Regular cardiac myocyte (primary cell): ENCODE measurements around the gene ITGA4. TPM values are rescaled to one million over a fixed set of nuclear protein-coding genes. Genes with fewer than 3 reads are reported as not detected.

ENCODE experiments used
- total RNA-seq: library from RNA; depleted of rRNA; stranded (reverse); fragments of >200 nt; gene quantifications from 2 replicates; pipeline ENCODE4 v1.2.3, GENCODE V29; 2014

ITGA4 gene
- total RNA-seq, result 66.8 and 86.3 TPM in 2 replicates

GRCh38 chr2:181457121-181457740 lies at the start of gene ITGA4:
Gene ITGA4 (plus strand): TSS chr2:181457386. CDS start chr2:181457655, 269 bp downstream.

Other genes starting within 250 kb of the ITGA4 start
- under 0.01 TPM in 2 replicates for gene CERKL, start 199.7 kb downstream of the ITGA4 start, total RNA-seq
- not detected in 2 replicates for gene NEUROD1, start 223.1 kb downstream of the ITGA4 start, total RNA-seq